HCT116 (cell line): ENCODE results near the gene FHL3. TPM values are rescaled to one million over a fixed set of nuclear protein-coding genes. Genes with fewer than 3 reads are reported as not detected.

Experiments
- ATAC-seq: fragments of 200-7000 bp; cut with Tn5 transposase; 2 replicates; pipeline ENCODE4 v1.9.1; 2020; ENCODE audit warnings: mild to moderate bottlenecking, moderate library complexity
- BruUV-seq: library from RNA; stranded (reverse); fragments of 400-500 nt; replicated peaks from 2 replicates; lab custom pipeline; 2021; lab: Mats Ljungman, UMichigan
- CTCF ChIA-PET: fragments of 300-600 bp; sonication (Branson Sonifier 250); formaldehyde crosslinking; loops from one replicate; lab custom pipeline; 2021; ENCODE audit warnings: antibody characterized with exemption; lab: Charles Lee
- POLR2A ChIA-PET: fragments of 300-600, 350-600 bp; sonication (Branson Sonifier 250); formaldehyde crosslinking; loops from one replicate; lab custom pipeline; 2021; ENCODE audit warnings: antibody characterized with exemption; lab: Charles Lee
- RAD21 ChIA-PET, 2 experiments: fragments of 300-600 bp; sonication (Branson Sonifier 250); formaldehyde crosslinking; loops; one replicate each; lab custom pipeline; 2023; ENCODE audit warnings: low total read pairs in 2 of 2; ENCODE audit not compliant: uncharacterized antibody in 2 of 2, unreplicated experiment in 2 of 2, low non-redundant PET in 1 of 2; lab: Charles Lee
- DNase-seq: peaks from one replicate; pipeline ENCODE4 v3.0.0-alpha.2; 2010; ENCODE audit warnings: low read depth, low spot score
- H2AFZ ChIP-seq: fragments of 200-600 bp; shearing (Covaris generic), sonication (generic); 2 replicates; pipeline ENCODE4 v1.6.1; 2017; ENCODE audit warnings: low read depth, mixed run types, mixed read lengths, antibody characterized with exemption, low read length; ENCODE audit not compliant: poor library complexity, severe bottlenecking
- H3K27ac ChIP-seq: 2 replicates; pipeline ENCODE4 v1.5.1; 2012; ENCODE audit warnings: low read depth, low read length
- H3K27me3 ChIP-seq: fragments of 200-600 bp; sonication (generic); 2 replicates; pipeline ENCODE4 v1.6.1; 2016; ENCODE audit warnings: mixed run types, low read length, mixed read lengths; ENCODE audit not compliant: insufficient read depth
- H3K36me3 ChIP-seq, 2 experiments: fragments of 200-500 bp in 1 of 2; fragments of 200-600 bp in 1 of 2; sonication (Bioruptor generic) in 1 of 2; sonication (generic) in 1 of 2; 2 replicates each; pipeline versions ENCODE4 v1.5.1 to v1.6.1; 2014 to 2016; ENCODE audit warnings: low read length in 2 of 2, inconsistent platforms in 1 of 2, mixed read lengths in 1 of 2, mixed run types in 1 of 2; ENCODE audit not compliant: insufficient read depth in 2 of 2, control insufficient read depth in 1 of 2
- H3K4me1 ChIP-seq, 2 experiments: fragments of 200-600 bp in 1 of 2; sonication (generic) in 1 of 2; 2 replicates each; pipeline versions ENCODE4 v1.5.1 to v1.6.1; 2012 to 2017; ENCODE audit warnings: low read length in 2 of 2, inconsistent platforms in 1 of 2, mild to moderate bottlenecking in 1 of 2, mixed read lengths in 1 of 2, mixed run types in 1 of 2, moderate library complexity in 1 of 2; ENCODE audit not compliant: insufficient read depth in 2 of 2, control insufficient read depth in 1 of 2
- H3K4me2 ChIP-seq: fragments of 200-600 bp; sonication (generic); 2 replicates; pipeline ENCODE4 v1.6.1; 2017; ENCODE audit warnings: mixed run types, low read length, mixed read lengths
- H3K4me3 ChIP-seq, 2 experiments: fragments of 200-600 bp in 1 of 2; sonication (generic) in 1 of 2; replicated peaks in 1 of 2; 2 replicates each; pipeline ENCODE4 v1.5.1; 2011 to 2016; ENCODE audit warnings: low read length in 2 of 2, control low read depth in 1 of 2, low read depth in 1 of 2, mild to moderate bottlenecking in 1 of 2, mixed read lengths in 1 of 2, mixed run types in 1 of 2
- H3K79me2 ChIP-seq: fragments of 200-600 bp; sonication (generic); 2 replicates; pipeline ENCODE4 v1.6.1; 2017; ENCODE audit warnings: mild to moderate bottlenecking, mixed run types, low read length, moderate library complexity, mixed read lengths; ENCODE audit not compliant: insufficient read depth
- H3K9ac ChIP-seq: fragments of 200-600 bp; sonication (generic); 2 replicates; pipeline ENCODE4 v1.6.1; 2016; ENCODE audit warnings: low read length, mixed read lengths
- H3K9me2 ChIP-seq: fragments of 200-600 bp; sonication (generic), shearing (Covaris generic); 2 replicates; pipeline ENCODE4 v1.6.1; 2017; ENCODE audit warnings: mixed run types, mild to moderate bottlenecking, moderate library complexity; ENCODE audit not compliant: insufficient read depth
- H3K9me3 ChIP-seq, 2 experiments: fragments of 200-500 bp in 1 of 2; fragments of 200-600 bp in 1 of 2; sonication (Bioruptor generic) in 1 of 2; sonication (generic) in 1 of 2; 2 replicates each; pipeline ENCODE4 v1.6.1; 2014 to 2017; ENCODE audit warnings: low read length in 2 of 2, mixed read lengths in 2 of 2, inconsistent platforms in 1 of 2, low read depth in 1 of 2, mild to moderate bottlenecking in 1 of 2, mixed run types in 1 of 2, moderate library complexity in 1 of 2; ENCODE audit not compliant: control insufficient read depth in 1 of 2, insufficient read depth in 1 of 2
- H4K20me1 ChIP-seq: fragments of 200-600 bp; sonication (generic), shearing (Covaris generic); 2 replicates; pipeline ENCODE4 v1.6.1; 2017; ENCODE audit warnings: mixed run types, mild to moderate bottlenecking, moderate library complexity; ENCODE audit not compliant: insufficient read depth
- CBX3 ChIP-seq: IDR thresholded peaks from 2 replicates; pipeline ENCODE4 v1.6.1; 2012; ENCODE audit warnings: low read depth
- ELF1 ChIP-seq: IDR thresholded peaks from 2 replicates; pipeline ENCODE4 v1.6.1; 2012; ENCODE audit warnings: low read depth, borderline replicate concordance
- EZH2 ChIP-seq: fragments of 200-600 bp; sonication (generic); IDR thresholded peaks from 2 replicates; pipeline ENCODE4 v1.6.1; 2017; ENCODE audit warnings: antibody characterized with exemption, mixed run types
- EZH2phosphoT487 ChIP-seq: fragments of 200-600 bp; IDR thresholded peaks from 2 replicates; pipeline ENCODE4 v1.6.1; 2018; ENCODE audit warnings: antibody characterized with exemption, borderline replicate concordance
- FOSL1 ChIP-seq: IDR thresholded peaks from 2 replicates; pipeline ENCODE4 v1.6.1; 2012; ENCODE audit warnings: low read depth
- JUND ChIP-seq: IDR thresholded peaks from 2 replicates; pipeline ENCODE4 v1.6.1; 2012
- POLR2A ChIP-seq: IDR thresholded peaks from 2 replicates; pipeline ENCODE4 v1.7.0; 2011; ENCODE audit warnings: borderline replicate concordance; ENCODE audit not compliant: insufficient read depth, insufficient read length; ENCODE audit errors: extremely low read depth
- POLR2AphosphoS5 ChIP-seq: IDR thresholded peaks from 2 replicates; pipeline ENCODE4 v1.6.1; 2011; ENCODE audit warnings: mild to moderate bottlenecking, low read depth, low read length, moderate library complexity
- RAD21 ChIP-seq: IDR thresholded peaks from 2 replicates; pipeline ENCODE4 v1.6.1; 2012; ENCODE audit warnings: low read depth, mild to moderate bottlenecking
- SIN3A ChIP-seq: IDR thresholded peaks from 2 replicates; pipeline ENCODE4 v1.6.1; 2012; ENCODE audit warnings: low read depth
- SP1 ChIP-seq: IDR thresholded peaks from 2 replicates; pipeline ENCODE4 v1.6.1; 2012; ENCODE audit warnings: low read depth
- SRF ChIP-seq: IDR thresholded peaks from 2 replicates; pipeline ENCODE4 v1.6.1; 2012; ENCODE audit warnings: low read depth
- TCF7L2 ChIP-seq: IDR thresholded peaks from 2 replicates; pipeline ENCODE4 v1.7.0; 2011; ENCODE audit warnings: borderline replicate concordance, inconsistent platforms; ENCODE audit not compliant: insufficient read depth, insufficient read length; ENCODE audit errors: extremely low read depth
- YY1 ChIP-seq: IDR thresholded peaks from 2 replicates; pipeline ENCODE4 v1.6.1; 2011; ENCODE audit warnings: low read length, low read depth, moderate library complexity, mild to moderate bottlenecking; ENCODE audit not compliant: insufficient replicate concordance; ENCODE audit errors: extremely low read depth
- ZFX ChIP-seq: fragments of 450-650 bp; IDR thresholded peaks from 2 replicates; pipeline ENCODE4 v1.6.1; 2017
- ZNF274 ChIP-seq: fragments of 200-500 bp; sonication (Bioruptor generic); IDR thresholded peaks from 2 replicates; pipeline ENCODE4 v1.6.1; 2014; ENCODE audit warnings: mild to moderate bottlenecking, low read depth, low read length, inconsistent platforms
- intact Hi-C: fragments of 100-400 bp; cut with micrococcal nuclease; formaldehyde crosslinking; loops from 2 replicates; pipeline ENCODE4 v1.10.0; 2022
- total RNA-seq: library from RNA; stranded (reverse); gene quantifications from one replicate; pipeline ENCODE4 v1.2.1, GENCODE V29; 2021; ENCODE audit not compliant: unreplicated experiment
- TF ChIP-seq, protein P1 (sequence below): IDR thresholded peaks from 2 replicates; pipeline ENCODE4 v1.6.1; 2012
- TF ChIP-seq, protein P2 (sequence below): IDR thresholded peaks from 2 replicates; pipeline ENCODE4 v1.6.1; 2011; ENCODE audit warnings: mild to moderate bottlenecking, low read length, moderate library complexity; ENCODE audit not compliant: insufficient replicate concordance; ENCODE audit errors: extremely low read depth
- TF ChIP-seq, protein P3 (sequence below): IDR thresholded peaks from 2 replicates; pipeline ENCODE4 v1.6.1; 2012; ENCODE audit warnings: low read depth
- TF ChIP-seq, protein P4 (sequence below), 3 experiments: fragments of 200-600 bp in 1 of 3; sonication (generic) in 1 of 3; IDR thresholded peaks in 2 of 3; conservative IDR thresholded peaks in 1 of 3; 2 replicates each; pipeline ENCODE4 v1.5.1; 2012 to 2017; ENCODE audit warnings: low read depth in 2 of 3, low read length in 2 of 3, antibody characterized with exemption in 1 of 3, borderline replicate concordance in 1 of 3, control low read depth in 1 of 3, mild to moderate bottlenecking in 1 of 3, mixed read lengths in 1 of 3, mixed run types in 1 of 3, moderate library complexity in 1 of 3; ENCODE audit not compliant: insufficient read depth in 1 of 3

FHL3 gene
- total RNA-seq, 1 experiment from 2014 or later, result 22.5 TPM

DNA sequence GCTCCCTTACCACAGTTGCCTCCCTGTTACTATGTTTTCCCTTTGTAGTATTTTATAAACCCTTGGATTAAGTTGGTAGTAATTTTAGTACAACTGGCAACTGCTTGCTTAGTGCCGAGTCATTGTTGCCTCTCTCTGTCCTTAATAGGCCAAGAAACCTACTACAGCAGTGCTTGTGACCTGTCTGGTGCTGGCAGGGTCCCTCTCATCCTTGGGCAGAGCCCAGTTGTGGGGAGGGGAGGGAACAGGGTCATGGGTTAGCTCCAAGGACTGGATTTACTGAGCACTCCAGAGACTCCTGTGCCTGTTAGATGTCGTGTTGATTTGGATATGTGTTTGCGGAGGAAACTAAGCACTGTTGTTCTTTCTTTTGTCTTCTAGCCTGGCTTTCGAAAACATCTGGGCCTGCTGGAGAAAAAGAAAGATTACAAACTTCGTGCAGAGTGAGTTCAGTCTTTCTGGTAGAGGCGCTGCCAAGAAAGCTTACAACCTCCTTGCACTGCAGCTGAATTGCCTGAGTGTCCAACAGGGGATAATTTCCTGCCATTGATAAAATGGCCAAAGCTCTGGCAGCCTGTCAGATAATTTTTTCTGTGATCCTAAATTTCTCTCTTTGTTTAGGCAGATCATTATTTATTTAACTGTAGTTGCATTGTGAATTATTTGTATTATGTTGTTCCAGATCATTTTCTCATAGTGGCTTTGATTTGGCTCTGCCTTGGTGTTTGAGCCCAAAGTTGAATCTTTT is 10.8 kb upstream of the FHL3 start:
- H3K36me3 ChIP-seq, result peaks cover 37 to 61% of the 10 kb centered on the region in 2 experiments
- peaks cover 82% of the 10 kb centered on the region for H3K79me2 ChIP-seq
- H3K9me2 ChIP-seq, result no peaks in the 10 kb centered on the region
- no peak for TF ChIP-seq POLR2AphosphoS5
- TF ChIP-seq RAD21, result no peak
- no peak for TF ChIP-seq CBX3
- TF ChIP-seq, protein P1, sequence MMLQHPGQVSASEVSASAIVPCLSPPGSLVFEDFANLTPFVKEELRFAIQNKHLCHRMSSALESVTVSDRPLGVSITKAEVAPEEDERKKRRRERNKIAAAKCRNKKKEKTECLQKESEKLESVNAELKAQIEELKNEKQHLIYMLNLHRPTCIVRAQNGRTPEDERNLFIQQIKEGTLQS, result no peak
- no peak for TF ChIP-seq SIN3A
- no peak for TF ChIP-seq POLR2A
- no peak for TF ChIP-seq EZH2
- TF ChIP-seq ZFX, result no peak
- TF ChIP-seq TCF7L2, result no peak
- no peak for TF ChIP-seq YY1
- TF ChIP-seq, protein P2, sequence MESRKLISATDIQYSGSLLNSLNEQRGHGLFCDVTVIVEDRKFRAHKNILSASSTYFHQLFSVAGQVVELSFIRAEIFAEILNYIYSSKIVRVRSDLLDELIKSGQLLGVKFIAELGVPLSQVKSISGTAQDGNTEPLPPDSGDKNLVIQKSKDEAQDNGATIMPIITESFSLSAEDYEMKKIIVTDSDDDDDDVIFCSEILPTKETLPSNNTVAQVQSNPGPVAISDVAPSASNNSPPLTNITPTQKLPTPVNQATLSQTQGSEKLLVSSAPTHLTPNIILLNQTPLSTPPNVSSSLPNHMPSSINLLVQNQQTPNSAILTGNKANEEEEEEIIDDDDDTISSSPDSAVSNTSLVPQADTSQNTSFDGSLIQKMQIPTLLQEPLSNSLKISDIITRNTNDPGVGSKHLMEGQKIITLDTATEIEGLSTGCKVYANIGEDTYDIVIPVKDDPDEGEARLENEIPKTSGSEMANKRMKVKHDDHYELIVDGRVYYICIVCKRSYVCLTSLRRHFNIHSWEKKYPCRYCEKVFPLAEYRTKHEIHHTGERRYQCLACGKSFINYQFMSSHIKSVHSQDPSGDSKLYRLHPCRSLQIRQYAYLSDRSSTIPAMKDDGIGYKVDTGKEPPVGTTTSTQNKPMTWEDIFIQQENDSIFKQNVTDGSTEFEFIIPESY, result no peak
- no peak for TF ChIP-seq SRF
- no peak for TF ChIP-seq JUND
- TF ChIP-seq ELF1, result no peak
- TF ChIP-seq, protein P3, sequence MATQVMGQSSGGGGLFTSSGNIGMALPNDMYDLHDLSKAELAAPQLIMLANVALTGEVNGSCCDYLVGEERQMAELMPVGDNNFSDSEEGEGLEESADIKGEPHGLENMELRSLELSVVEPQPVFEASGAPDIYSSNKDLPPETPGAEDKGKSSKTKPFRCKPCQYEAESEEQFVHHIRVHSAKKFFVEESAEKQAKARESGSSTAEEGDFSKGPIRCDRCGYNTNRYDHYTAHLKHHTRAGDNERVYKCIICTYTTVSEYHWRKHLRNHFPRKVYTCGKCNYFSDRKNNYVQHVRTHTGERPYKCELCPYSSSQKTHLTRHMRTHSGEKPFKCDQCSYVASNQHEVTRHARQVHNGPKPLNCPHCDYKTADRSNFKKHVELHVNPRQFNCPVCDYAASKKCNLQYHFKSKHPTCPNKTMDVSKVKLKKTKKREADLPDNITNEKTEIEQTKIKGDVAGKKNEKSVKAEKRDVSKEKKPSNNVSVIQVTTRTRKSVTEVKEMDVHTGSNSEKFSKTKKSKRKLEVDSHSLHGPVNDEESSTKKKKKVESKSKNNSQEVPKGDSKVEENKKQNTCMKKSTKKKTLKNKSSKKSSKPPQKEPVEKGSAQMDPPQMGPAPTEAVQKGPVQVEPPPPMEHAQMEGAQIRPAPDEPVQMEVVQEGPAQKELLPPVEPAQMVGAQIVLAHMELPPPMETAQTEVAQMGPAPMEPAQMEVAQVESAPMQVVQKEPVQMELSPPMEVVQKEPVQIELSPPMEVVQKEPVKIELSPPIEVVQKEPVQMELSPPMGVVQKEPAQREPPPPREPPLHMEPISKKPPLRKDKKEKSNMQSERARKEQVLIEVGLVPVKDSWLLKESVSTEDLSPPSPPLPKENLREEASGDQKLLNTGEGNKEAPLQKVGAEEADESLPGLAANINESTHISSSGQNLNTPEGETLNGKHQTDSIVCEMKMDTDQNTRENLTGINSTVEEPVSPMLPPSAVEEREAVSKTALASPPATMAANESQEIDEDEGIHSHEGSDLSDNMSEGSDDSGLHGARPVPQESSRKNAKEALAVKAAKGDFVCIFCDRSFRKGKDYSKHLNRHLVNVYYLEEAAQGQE, result no peak
- TF ChIP-seq, protein P4, sequence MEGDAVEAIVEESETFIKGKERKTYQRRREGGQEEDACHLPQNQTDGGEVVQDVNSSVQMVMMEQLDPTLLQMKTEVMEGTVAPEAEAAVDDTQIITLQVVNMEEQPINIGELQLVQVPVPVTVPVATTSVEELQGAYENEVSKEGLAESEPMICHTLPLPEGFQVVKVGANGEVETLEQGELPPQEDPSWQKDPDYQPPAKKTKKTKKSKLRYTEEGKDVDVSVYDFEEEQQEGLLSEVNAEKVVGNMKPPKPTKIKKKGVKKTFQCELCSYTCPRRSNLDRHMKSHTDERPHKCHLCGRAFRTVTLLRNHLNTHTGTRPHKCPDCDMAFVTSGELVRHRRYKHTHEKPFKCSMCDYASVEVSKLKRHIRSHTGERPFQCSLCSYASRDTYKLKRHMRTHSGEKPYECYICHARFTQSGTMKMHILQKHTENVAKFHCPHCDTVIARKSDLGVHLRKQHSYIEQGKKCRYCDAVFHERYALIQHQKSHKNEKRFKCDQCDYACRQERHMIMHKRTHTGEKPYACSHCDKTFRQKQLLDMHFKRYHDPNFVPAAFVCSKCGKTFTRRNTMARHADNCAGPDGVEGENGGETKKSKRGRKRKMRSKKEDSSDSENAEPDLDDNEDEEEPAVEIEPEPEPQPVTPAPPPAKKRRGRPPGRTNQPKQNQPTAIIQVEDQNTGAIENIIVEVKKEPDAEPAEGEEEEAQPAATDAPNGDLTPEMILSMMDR (IDR thresholded peaks at IDR 0.05 in 2 of 3, conservative IDR thresholded peaks at IDR 0.05 in 1 of 3; ENCODE audit: borderline replicate concordance in 1 of 3, insufficient read depth in 1 of 3, low read depth in 2 of 3, low read length in 2 of 3), result no peak
- no peak for TF ChIP-seq EZH2phosphoT487
- TF ChIP-seq FOSL1, result no peak
- TF ChIP-seq ZNF274, result no peak
- no peak for TF ChIP-seq SP1
- TF ChIP-seq, all 23 proteins: peak for 0
- CTCF ChIA-PET, result interaction anchor here (0.6 kb wide), 1 partner anchor 26 kb away, joined by 3 read pairs; no protein-coding TSS in a partner anchor
- Histone ChIP-seq H3K4me3 (no peak overlapping the region), H2AFZ (no peak overlapping the region), H3K27ac (peak overlapping the region; percentile 41; the same call in 1 of the 2 replicates), H4K20me1 (peaks cover 3% of the 10 kb centered on the region; the same call in 1 of the 2 replicates), H3K9ac (no peak overlapping the region), H3K9me3 (no peaks in the 10 kb centered on the region), H3K4me2 (no peak overlapping the region), H3K4me1 (peaks cover 13 to 24% of the 10 kb centered on the region in 2 experiments; a peak in 3 of 4 replicates), H3K27me3 (no peaks in the 10 kb centered on the region)
- RAD21 ChIA-PET, result no interaction called here
- intact Hi-C loops, result no loop called here
- POLR2A ChIA-PET, result no interaction called here
- no peak for DNase-seq
- BruUV-seq, result no TSS peak
- ATAC-seq, result no peak
